Kidney (tissue), 14 donors: ENCODE measurements around the gene PROCR. TPM values are rescaled to one million over a fixed set of nuclear protein-coding genes. Genes with fewer than 3 reads are reported as not detected.
"Not testable (repeated sequence)": the region's sequence is repeated elsewhere in the genome, so short reads cannot be mapped to it uniquely, and the experiment has no call there.

ENCODE experiments used
- DNase-seq, 5 donors: peaks; one replicate each; pipeline ENCODE4 v3.0.0-alpha.2; 2013 to 2020
- FAIRE-seq: peaks from 2 replicates; lab custom pipeline; 2012; peaks lifted over from hg19 to GRCh38; lab: Jason Lieb, UNC
- H3K27ac ChIP-seq, 2 donors: one replicate each; pipeline ENCODE4 v1.7.0; 2013; ENCODE audit warnings: low read depth in 2 of 2, low read length in 2 of 2, inconsistent platforms in 1 of 2
- H3K27me3 ChIP-seq: one replicate; pipeline ENCODE4 v1.7.1; 2013; ENCODE audit warnings: low read length, inconsistent platforms; ENCODE audit not compliant: control insufficient read depth, insufficient read depth
- H3K36me3 ChIP-seq, 3 donors: one replicate each; pipeline versions ENCODE4 v1.7.0 to v1.7.1; 2013; ENCODE audit warnings: low read length in 3 of 3, control low read depth in 1 of 3, inconsistent platforms in 1 of 3; ENCODE audit not compliant: insufficient read depth in 3 of 3, control insufficient read depth in 2 of 3
- H3K4me1 ChIP-seq, 3 donors: one replicate each; pipeline versions ENCODE4 v1.7.0 to v1.7.1; 2013; ENCODE audit warnings: low read length in 3 of 3, inconsistent platforms in 1 of 3, low read depth in 1 of 3; ENCODE audit not compliant: control insufficient read depth in 2 of 3, insufficient read depth in 2 of 3
- H3K4me3 ChIP-seq, 3 donors: one replicate each; pipeline versions ENCODE4 v1.7.0 to v1.8.1; 2013; ENCODE audit warnings: low read length in 3 of 3, control low read depth in 1 of 3, inconsistent platforms in 1 of 3
- H3K9ac ChIP-seq, 3 donors: one replicate each; pipeline versions ENCODE4 v1.7.0 to v1.7.1; 2013; ENCODE audit warnings: low read length in 3 of 3, control low read depth in 1 of 3, inconsistent platforms in 1 of 3
- H3K9me3 ChIP-seq, 3 donors: one replicate each; pipeline versions ENCODE4 v1.7.0 to v1.7.1; 2013; ENCODE audit warnings: low read length in 3 of 3, control low read depth in 1 of 3, inconsistent platforms in 1 of 3; ENCODE audit not compliant: control insufficient read depth in 2 of 3, insufficient read depth in 1 of 3
- CTCF ChIP-seq: IDR thresholded peaks from 3 replicates; pipeline ENCODE4 v1.5.1; 2012; ENCODE audit warnings: mild to moderate bottlenecking, moderate library complexity, borderline replicate concordance; ENCODE audit not compliant: insufficient read depth; ENCODE audit errors: extremely low read depth
- intact Hi-C: fragments of 100-400 bp; cut with DNase I; formaldehyde crosslinking; loops from one replicate; pipeline ENCODE4 v1.11.1; 2022
- polyA plus RNA-seq: library from polyadenylated mRNA; stranded (reverse); fragments of 350-450 nt; fragmentation: Illumina TruSeq; extraction: RNeasy Lipid Tissue Mini Kit (QIAGEN cat#74804); gene quantifications from one replicate; pipeline ENCODE4 v1.2.3, GENCODE V29; 2014; ENCODE audit warnings: low read depth, low replicate concordance; ENCODE audit not compliant: insufficient read depth
- total RNA-seq: library from RNA; stranded (reverse); fragmentation: NEBNext Ultra II Directional; extraction: Animal tissue kit (Norgen Biotek cat#: 25700); gene quantifications from one replicate; pipeline ENCODE4 v1.2.1, GENCODE V29; 2021
- donor health status: control.
- donor health status: control.
- donor health status: control.
- donor health status: control.
- donor health status: control.
- donor health status: DM: yes; HTN: yes; CAD: no.
- donor health status: Normal renal cell carcinoma (clear cell type).

PROCR gene
- total and polyA plus RNA-seq, 2 donors from 2014 or later = 20.7 to 24.5 TPM

- DNase-seq = no peak
Measured at GRCh38 chr20:35165221-35166185, 6.4 kb upstream of the PROCR start.

GRCh38 chr20:35166242-35166830, 5.5 kb upstream of the PROCR start:
- no peak for TF ChIP-seq CTCF
- no peaks in the 10 kb centered on the region for H3K9me3 ChIP-seq
- H3K36me3 ChIP-seq = no peaks in the 10 kb centered on the region
- no peak overlapping the region for H3K9ac ChIP-seq
- no peaks in the 10 kb centered on the region for H3K4me1 ChIP-seq
- no peak for FAIRE-seq
- no peaks in the 10 kb centered on the region for H3K27me3 ChIP-seq
- no peak overlapping the region for H3K4me3 ChIP-seq
- peak in 4 of 5 donors; percentile 12 to 86 (median 42) for DNase-seq
- no peak overlapping the region for H3K27ac ChIP-seq
- intact Hi-C loops = no loop called here

More at GRCh38 chr20:35165221-35166185, 6.4 kb upstream of the PROCR start:
- H3K4me1 ChIP-seq = no peaks in the 10 kb centered on the region
- H3K9ac ChIP-seq = no peak overlapping the region
- no peaks in the 10 kb centered on the region for H3K27me3 ChIP-seq
- H3K4me3 ChIP-seq = no peak overlapping the region
- intact Hi-C loops = no loop called here
- no peak for FAIRE-seq
- H3K36me3 ChIP-seq = no peaks in the 10 kb centered on the region
- no peaks in the 10 kb centered on the region for H3K9me3 ChIP-seq
- no peak overlapping the region for H3K27ac ChIP-seq
- no peak for TF ChIP-seq CTCF

- no peak overlapping the region for H3K9ac ChIP-seq
- TF ChIP-seq CTCF = no peak
- no peak overlapping the region for H3K27ac ChIP-seq
- DNase-seq (no peak), FAIRE-seq (no peak)
- H3K4me3 ChIP-seq = no peak overlapping the region
- intact Hi-C loops = no loop called here
- H3K9me3 ChIP-seq = no peaks in the 10 kb centered on the region
- H3K4me1 ChIP-seq = peaks cover 0 to 7% (median 5%) of the 10 kb centered on the region in 3 donors
- H3K27me3 ChIP-seq = no peaks in the 10 kb centered on the region
- no peaks in the 10 kb centered on the region for H3K36me3 ChIP-seq
Measured at GRCh38 chr20:35167787-35168186, 4.1 kb upstream of the PROCR start.

- intact Hi-C loops, FAIRE-seq, H3K36me3 ChIP-seq: not testable (repeated sequence)
Measured at GRCh38 chr20:35168701-35169409, 3.0 kb upstream of the PROCR start.

More at GRCh38 chr20:35168701-35169409, 3.0 kb upstream of the PROCR start:
- not testable (repeated sequence) for H3K27me3 ChIP-seq, DNase-seq, H3K4me3 ChIP-seq, H3K27ac ChIP-seq, H3K9ac ChIP-seq, H3K4me1 ChIP-seq, H3K9me3 ChIP-seq
